Body of pancreas (tissue), 4 donors: ENCODE results near the gene RDH12. TPM values are rescaled to one million over a fixed set of nuclear protein-coding genes. Genes with fewer than 3 reads are reported as not detected.

Experiments used
- ATAC-seq: fragments of 150-250 bp; one replicate; pipeline ENCODE4 v1.9.1; 2016
- DNase-seq, 4 donors: peaks; one replicate each; pipeline ENCODE4 v3.0.0-alpha.2; 2019
- H3K27ac ChIP-seq, 4 donors: fragments of 200-600 bp; sonication (generic); 1 replicate in 3 of 4; 2 replicates in 1 of 4; pipeline versions ENCODE4 v1.5.1 to v1.6.1; 2016 to 2019; ENCODE audit warnings: mild to moderate bottlenecking in 1 of 4, mixed read lengths in 1 of 4, moderate library complexity in 1 of 4
- H3K27me3 ChIP-seq, 2 donors: fragments of 200-600 bp; sonication (generic); one replicate each; pipeline ENCODE4 v1.6.0; 2016; ENCODE audit warnings: mild to moderate bottlenecking in 1 of 2
- H3K36me3 ChIP-seq, 2 donors: fragments of 200-600 bp; sonication (generic); replicated peaks in 1 of 2; 2 replicates each; pipeline ENCODE4 v1.5.1; 2016; ENCODE audit warnings: low read depth in 2 of 2; ENCODE audit not compliant: insufficient read depth in 1 of 2
- H3K4me1 ChIP-seq: fragments of 200-600 bp; sonication (generic); one replicate; pipeline ENCODE4 v1.6.0; 2016
- H3K4me3 ChIP-seq, 2 donors: fragments of 200-600 bp; sonication (generic); 1 replicate in 1 of 2; 2 replicates in 1 of 2; pipeline ENCODE4 v1.5.1; 2016 to 2019
- H3K9me3 ChIP-seq, 3 donors: fragments of 200-600 bp; sonication (generic); 1 replicate in 2 of 3; 2 replicates in 1 of 3; pipeline ENCODE4 v1.5.1; 2016
- CTCF ChIP-seq, 7 experiments: fragments of 450-650 bp in 4 of 7; fragments of 200-600 bp in 3 of 7; sonication (generic) in 3 of 7; IDR thresholded peaks; one replicate each; pipeline ENCODE4 v1.5.1; 2016 to 2019; ENCODE audit warnings: antibody characterized with exemption in 7 of 7
- POLR2A ChIP-seq, 3 donors: fragments of 450-650 bp; IDR thresholded peaks; one replicate each; pipeline ENCODE4 v1.6.1; 2016; ENCODE audit warnings: antibody characterized with exemption in 3 of 3, mild to moderate bottlenecking in 2 of 3
- WGBS, 2 donors: methylation state at CpG; one replicate each; pipeline ENCODE4 v1.1.5; 2017; 5-methylcytosine and 5-hydroxymethylcytosine counted together
- intact Hi-C: fragments of 100-400 bp; cut with DNase I; formaldehyde crosslinking; loops from one replicate; pipeline ENCODE4 v1.15.1; 2023
- total RNA-seq, 2 donors: library from RNA; depleted of rRNA; stranded (reverse); fragments of >200 nt; gene quantifications; one replicate each; pipeline ENCODE4 v1.1.0, GENCODE V29; 2016

Gene RDH12
- total RNA-seq, 2 donors from 2014 or later, result 2.0 to 3.6 TPM

- ATAC-seq (no peak), DNase-seq (no peak)
- no peaks in the 10 kb centered on the region for H3K36me3 ChIP-seq
- H3K9me3 ChIP-seq, result no peaks in the 10 kb centered on the region
- H3K27ac ChIP-seq, result peak overlapping the region in 1 of 4 donors; percentile 11
- H3K4me3 ChIP-seq, result no peak overlapping the region
- intact Hi-C loops, result no loop called here
- H3K4me1 ChIP-seq, result no peaks in the 10 kb centered on the region
- H3K27me3 ChIP-seq, result no peaks in the 10 kb centered on the region
- TF ChIP-seq POLR2A (IDR thresholded peaks at IDR 0.05), result no peak
- no peak for TF ChIP-seq CTCF (IDR thresholded peaks at IDR 0.05)
Measured at GRCh38 chr14:67683842-67684241, 17.8 kb upstream of the RDH12 start.

- H3K4me1 ChIP-seq, result peaks cover 6% of the 10 kb centered on the region
- no peak overlapping the region for H3K27ac ChIP-seq
- intact Hi-C loops, result no loop called here
- no peaks in the 10 kb centered on the region for H3K27me3 ChIP-seq
- no peaks in the 10 kb centered on the region for H3K9me3 ChIP-seq
- no peak for ATAC-seq
- peaks cover 0 to 9% of the 10 kb centered on the region in 2 donors for H3K36me3 ChIP-seq
- no peak for TF ChIP-seq POLR2A (IDR thresholded peaks at IDR 0.05)
- no peak for TF ChIP-seq CTCF (IDR thresholded peaks at IDR 0.05)
- no peak for DNase-seq
- 95 to 96% methylated on average over 4 of the region's 4 CpGs for whole genome bisulfite sequencing, 2 donors
- no peak overlapping the region for H3K4me3 ChIP-seq
Measured at GRCh38 chr14:67690011-67690410, 11.7 kb upstream of the RDH12 start.

- peak overlapping the region; percentile 85 to 88 (median 86) for H3K27ac ChIP-seq
- H3K27me3 ChIP-seq, result no peaks in the 10 kb centered on the region
- peak; percentile 85 to 94 (median 92) for DNase-seq
- no peaks in the 10 kb centered on the region for H3K9me3 ChIP-seq
- peaks cover 6% of the 10 kb centered on the region for H3K4me1 ChIP-seq
- peak overlapping the region; percentile 47 to 75 for H3K4me3 ChIP-seq
- TF ChIP-seq POLR2A (IDR thresholded peaks at IDR 0.05), result no peak
- TF ChIP-seq CTCF (IDR thresholded peaks at IDR 0.05), result no peak
- peaks cover 0 to 2% of the 10 kb centered on the region in 2 donors for H3K36me3 ChIP-seq
- intact Hi-C loops, result no loop called here
- peak; percentile 92 for ATAC-seq
- 1% methylated on average over 21 of the region's 21 CpGs for WGBS, 2 donors
Measured at GRCh38 chr14:67694791-67695393, 6.8 kb upstream of the RDH12 start.

- H3K4me1 ChIP-seq, result peaks cover 6% of the 10 kb centered on the region
- H3K27me3 ChIP-seq, result no peaks in the 10 kb centered on the region
- peak; percentile 85 to 91 (median 88) for DNase-seq
- no peaks in the 10 kb centered on the region for H3K9me3 ChIP-seq
- H3K27ac ChIP-seq, result peak within 1 kb of the TSS; percentile 85 to 88 (median 86)
- no peaks in the 10 kb centered on the region for H3K36me3 ChIP-seq
- TF ChIP-seq POLR2A (IDR thresholded peaks at IDR 0.05) (peak; percentile 66 to 91 (median 90)), CTCF (IDR thresholded peaks at IDR 0.05) (no peak)
- 0% methylated on average over 21 to 25 of the region's 25 CpGs for WGBS, 2 donors
- intact Hi-C loops, result no loop called here
- ATAC-seq, result peak; percentile 95
- H3K4me3 ChIP-seq, result peak within 1 kb of the TSS; percentile 47 to 75
Measured at GRCh38 chr14:67695394-67695949, 6.2 kb upstream of the RDH12 start, which contains the start of gene RDH11. RDH11 (minus strand) TSS chr14:67695764; CDS start chr14:67695703, 61 bp downstream.

GRCh38 chr14:67697006-67697405 lies 4.7 kb upstream of the RDH12 start:
- intact Hi-C loops, result no loop called here
- peaks cover 6% of the 10 kb centered on the region for H3K4me1 ChIP-seq
- 53 to 63% methylated on average over 4 of the region's 4 CpGs for WGBS, 2 donors
- DNase-seq (no peak), ATAC-seq (no peak)
- no peak for TF ChIP-seq POLR2A (IDR thresholded peaks at IDR 0.05)
- TF ChIP-seq CTCF (IDR thresholded peaks at IDR 0.05), result no peak
- H3K4me3 ChIP-seq, result no peak overlapping the region
- no peaks in the 10 kb centered on the region for H3K36me3 ChIP-seq
- H3K9me3 ChIP-seq, result no peaks in the 10 kb centered on the region
- H3K27ac ChIP-seq, result peak overlapping the region in 3 of 4 donors; percentile 39 to 85 (median 47)
- H3K27me3 ChIP-seq, result no peaks in the 10 kb centered on the region
